ENCODE measurements around the gene PDGFB.

GRCh38 chr22:39181778-39182177, 63.0 kb downstream of the PDGFB start:
- TF ChIP-seq, protein P1, sequence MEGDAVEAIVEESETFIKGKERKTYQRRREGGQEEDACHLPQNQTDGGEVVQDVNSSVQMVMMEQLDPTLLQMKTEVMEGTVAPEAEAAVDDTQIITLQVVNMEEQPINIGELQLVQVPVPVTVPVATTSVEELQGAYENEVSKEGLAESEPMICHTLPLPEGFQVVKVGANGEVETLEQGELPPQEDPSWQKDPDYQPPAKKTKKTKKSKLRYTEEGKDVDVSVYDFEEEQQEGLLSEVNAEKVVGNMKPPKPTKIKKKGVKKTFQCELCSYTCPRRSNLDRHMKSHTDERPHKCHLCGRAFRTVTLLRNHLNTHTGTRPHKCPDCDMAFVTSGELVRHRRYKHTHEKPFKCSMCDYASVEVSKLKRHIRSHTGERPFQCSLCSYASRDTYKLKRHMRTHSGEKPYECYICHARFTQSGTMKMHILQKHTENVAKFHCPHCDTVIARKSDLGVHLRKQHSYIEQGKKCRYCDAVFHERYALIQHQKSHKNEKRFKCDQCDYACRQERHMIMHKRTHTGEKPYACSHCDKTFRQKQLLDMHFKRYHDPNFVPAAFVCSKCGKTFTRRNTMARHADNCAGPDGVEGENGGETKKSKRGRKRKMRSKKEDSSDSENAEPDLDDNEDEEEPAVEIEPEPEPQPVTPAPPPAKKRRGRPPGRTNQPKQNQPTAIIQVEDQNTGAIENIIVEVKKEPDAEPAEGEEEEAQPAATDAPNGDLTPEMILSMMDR (conservative IDR thresholded peaks at IDR 0.05; ENCODE audit: low read depth, low read length), result no peak
- TF ChIP-seq CEBPB (IDR thresholded peaks at IDR 0.05; ENCODE audit: low read depth, low read length), result no peak
- no peak for TF ChIP-seq POLR2A (IDR thresholded peaks at IDR 0.05; ENCODE audit: low read depth, low read length)
- TF ChIP-seq, protein P2, sequence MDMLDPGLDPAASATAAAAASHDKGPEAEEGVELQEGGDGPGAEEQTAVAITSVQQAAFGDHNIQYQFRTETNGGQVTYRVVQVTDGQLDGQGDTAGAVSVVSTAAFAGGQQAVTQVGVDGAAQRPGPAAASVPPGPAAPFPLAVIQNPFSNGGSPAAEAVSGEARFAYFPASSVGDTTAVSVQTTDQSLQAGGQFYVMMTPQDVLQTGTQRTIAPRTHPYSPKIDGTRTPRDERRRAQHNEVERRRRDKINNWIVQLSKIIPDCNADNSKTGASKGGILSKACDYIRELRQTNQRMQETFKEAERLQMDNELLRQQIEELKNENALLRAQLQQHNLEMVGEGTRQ (IDR thresholded peaks at IDR 0.05; ENCODE audit: low read depth, low read length), result no peak
- TF ChIP-seq RCOR1 (IDR thresholded peaks at IDR 0.05; ENCODE audit: insufficient replicate concordance, low read length), result no peak
- TF ChIP-seq SMC3 (IDR thresholded peaks at IDR 0.05; ENCODE audit: low read depth, low read length), result no peak
- no peak for TF ChIP-seq RFX5 (IDR thresholded peaks at IDR 0.05; ENCODE audit: low read depth, low read length)
- no peak for TF ChIP-seq MAZ (IDR thresholded peaks at IDR 0.05; ENCODE audit: borderline replicate concordance, low read depth, low read length)

All from IMR-90 (cell line).